ENCODE data around the gene MIOS. TPM values are rescaled to one million over a fixed set of nuclear protein-coding genes. Genes with fewer than 3 reads are reported as not detected.
"Not testable (repeated sequence)": the region's sequence is repeated elsewhere in the genome, so short reads cannot be mapped to it uniquely, and the experiment has no call there.

MIOS gene
- total and polyA plus RNA-seq, 12 donors = 8.7 to 51.3 (median 24.7) TPM

GRCh38 chr7:7556852-7557251, 9.8 kb upstream of the MIOS start:
- H3K4me3 ChIP-seq = no peak overlapping the region
- no peaks in the 10 kb centered on the region for H3K27me3 ChIP-seq
- no peaks in the 10 kb centered on the region for H3K36me3 ChIP-seq (replicated peaks in 1 of 2)
- intact Hi-C loops (cut with DNase I) = no loop called here
- no peaks in the 10 kb centered on the region for H3K4me1 ChIP-seq (replicated peaks in 1 of 2)
- DNase-seq = no peak
- 80 to 100% (median 100%) methylated on average over 1 of the region's 1 CpG; no CpG with 5 or more reads in 1 of the 4 donors for WGBS, 4 donors
- no peak overlapping the region for H3K27ac ChIP-seq
- H3K9me3 ChIP-seq (replicated peaks in 1 of 3) = no peaks in the 10 kb centered on the region
- TF ChIP-seq CTCF (IDR thresholded peaks at IDR 0.05) = no peak
- TF ChIP-seq POLR2A (IDR thresholded peaks at IDR 0.05) = no peak

- no peaks in the 10 kb centered on the region for H3K9me3 ChIP-seq (replicated peaks in 1 of 3)
- H3K4me1 ChIP-seq (replicated peaks in 1 of 2) = no peaks in the 10 kb centered on the region
- intact Hi-C loops (cut with DNase I) = no loop called here
- 94 to 98% (median 97%) methylated on average over 5 of the region's 5 CpGs; no CpG with 5 or more reads in 1 of the 4 donors for WGBS, 4 donors
- H3K4me3 ChIP-seq = no peak overlapping the region
- H3K36me3 ChIP-seq (replicated peaks in 1 of 2) = no peaks in the 10 kb centered on the region
- H3K27me3 ChIP-seq = no peaks in the 10 kb centered on the region
- no peak for TF ChIP-seq CTCF (IDR thresholded peaks at IDR 0.05)
- no peak overlapping the region for H3K27ac ChIP-seq
- DNase-seq = no peak
Observed at GRCh38 chr7:7557252-7557651, 9.4 kb upstream of the MIOS start.

GRCh38 chr7:7561591-7561990, 5.1 kb upstream of the MIOS start:
- H3K27ac ChIP-seq; H3K9me3 ChIP-seq (replicated peaks in 1 of 3); H3K36me3 ChIP-seq (replicated peaks in 1 of 2); intact Hi-C loops (cut with DNase I); DNase-seq; H3K4me3 ChIP-seq; H3K27me3 ChIP-seq: not testable (repeated sequence)
- H3K4me1 ChIP-seq (replicated peaks in 1 of 2) = peaks cover 0 to 12% of the 10 kb centered on the region in 2 donors
- 96 to 98% (median 97%) methylated on average over 5 of the region's 5 CpGs for WGBS, 4 donors

GRCh38 chr7:7562736-7563135, 3.9 kb upstream of the MIOS start:
- intact Hi-C loops (cut with DNase I) = no loop called here
- 56 to 71% (median 63%) methylated on average over 3 of the region's 3 CpGs for WGBS, 4 donors
- Histone ChIP-seq H3K27me3 (no peaks in the 10 kb centered on the region), H3K36me3 (replicated peaks in 1 of 2) (no peaks in the 10 kb centered on the region), H3K4me1 (replicated peaks in 1 of 2) (peaks cover 3 to 16% of the 10 kb centered on the region in 2 donors), H3K9me3 (replicated peaks in 1 of 3) (no peaks in the 10 kb centered on the region), H3K4me3 (no peak overlapping the region), H3K27ac (peak overlapping the region in 3 of 5 donors; percentile 15 to 37 (median 31))
- peak in 2 of 7 donors; percentile 24 to 48 for DNase-seq
- TF ChIP-seq POLR2A (IDR thresholded peaks at IDR 0.05) (no peak), CTCF (IDR thresholded peaks at IDR 0.05) (no peak)

GRCh38 chr7:7563269-7563668, 3.4 kb upstream of the MIOS start:
- H3K9me3 ChIP-seq (replicated peaks in 1 of 3) = no peaks in the 10 kb centered on the region
- H3K4me1 ChIP-seq (replicated peaks in 1 of 2) = peaks cover 8 to 20% of the 10 kb centered on the region in 2 donors
- no peak overlapping the region for H3K4me3 ChIP-seq
- peak overlapping the region in 3 of 5 donors; percentile 15 to 37 (median 31) for H3K27ac ChIP-seq
- WGBS, 4 donors = 91 to 96% (median 94%) methylated on average over 5 of the region's 5 CpGs
- H3K36me3 ChIP-seq (replicated peaks in 1 of 2) = no peaks in the 10 kb centered on the region
- TF ChIP-seq CTCF (IDR thresholded peaks at IDR 0.05) (no peak), POLR2A (IDR thresholded peaks at IDR 0.05) (no peak)
- intact Hi-C loops (cut with DNase I) = no loop called here
- DNase-seq = no peak
- H3K27me3 ChIP-seq = no peaks in the 10 kb centered on the region
